A549 (cell line): ENCODE measurements around the gene TMPRSS2. TPM values are rescaled to one million over a fixed set of nuclear protein-coding genes. Genes with fewer than 3 reads are reported as not detected.

Experiments
- ATAC-seq, 2 experiments: fragments of 200-7000 bp in 1 of 2; fragments of >200 bp in 1 of 2; cut with Nextera tagmentation in 1 of 2; cut with Tn5 transposase in 1 of 2; 3 replicates each; pipeline versions ENCODE4 v1.8.0 to v1.9.1; 2018 to 2020; ENCODE audit warnings: mild to moderate bottlenecking in 1 of 2, moderate library complexity in 1 of 2
- CTCF ChIA-PET: fragments of 300-600 bp; sonication (Branson Sonifier 250); formaldehyde crosslinking; extraction: SDS; loops from one replicate; lab custom pipeline; 2021; ENCODE audit warnings: antibody characterized with exemption, inconsistent platforms; lab: Yijun Ruan, JAX
- POLR2A ChIA-PET: fragments of 350-600 bp; formaldehyde crosslinking; extraction: SDS; loops from one replicate; lab custom pipeline; 2021; ENCODE audit warnings: antibody characterized with exemption, inconsistent platforms; lab: Yijun Ruan, JAX
- DNase-seq, 2 experiments: peaks; one replicate each; pipeline versions ENCODE4 v3.0.0 to v3.0.0-alpha.2; 2011 to 2016; ENCODE audit warnings: low read depth in 1 of 2, low spot score in 1 of 2
- FAIRE-seq: peaks from 2 replicates; lab custom pipeline; 2011; peaks lifted over from hg19 to GRCh38; lab: Jason Lieb, UNC
- H3K27ac ChIP-seq, 2 experiments: fragments of >200 bp; sonication (Bioruptor Twin); formaldehyde crosslinking; 3 replicates each; pipeline ENCODE4 v1.5.1; 2016 to 2017
- H3K4me1 ChIP-seq: fragments of >200 bp; sonication (Bioruptor Twin); formaldehyde crosslinking; 3 replicates; pipeline ENCODE4 v1.6.1; 2016
- H3K4me2 ChIP-seq: fragments of >200 bp; sonication (Bioruptor Twin); formaldehyde crosslinking; 3 replicates; pipeline ENCODE4 v1.6.1; 2016
- H3K4me3 ChIP-seq: fragments of >200 bp; sonication (Bioruptor Twin); formaldehyde crosslinking; 3 replicates; pipeline ENCODE4 v1.5.1; 2016
- H3K9me3 ChIP-seq: fragments of >200 bp; sonication (Bioruptor Twin); formaldehyde crosslinking; 3 replicates; pipeline ENCODE4 v1.6.1; 2016
- CBX8 ChIP-seq: fragments of 200-600 bp; sonication (generic); IDR thresholded peaks from 2 replicates; pipeline ENCODE4 v1.6.1; 2016
- CEBPB ChIP-seq, 2 experiments: fragments of >200 bp in 1 of 2; sonication (Bioruptor Twin) in 1 of 2; formaldehyde crosslinking in 1 of 2; IDR thresholded peaks; 2 replicates each; pipeline ENCODE4 v1.6.1; 2012 to 2016
- EHF ChIP-seq: fragments of 250-450 bp; sonication (Bioruptor Pico); IDR thresholded peaks from 2 replicates; pipeline ENCODE4 v1.5.0; 2020; ENCODE audit warnings: mild to moderate bottlenecking
- EHMT2 ChIP-seq: fragments of 200-600 bp; sonication (generic); IDR thresholded peaks from 2 replicates; pipeline ENCODE4 v1.6.1; 2016; ENCODE audit warnings: antibody characterized with exemption, low read depth, mild to moderate bottlenecking, moderate library complexity
- ELK1 ChIP-seq: fragments of 150-350 bp; IDR thresholded peaks from 2 replicates; pipeline ENCODE4 v1.6.1; 2014; ENCODE audit warnings: low read depth, mild to moderate bottlenecking, low read length
- GATA3 ChIP-seq: IDR thresholded peaks from 2 replicates; pipeline ENCODE4 v1.6.1; 2012; ENCODE audit warnings: borderline replicate concordance
- HOXA7 ChIP-seq: fragments of 250-450 bp; sonication (Bioruptor Pico); IDR thresholded peaks from 2 replicates; pipeline ENCODE4 v1.5.0; 2020; ENCODE audit warnings: mild to moderate bottlenecking, moderate library complexity
- JUNB ChIP-seq: fragments of >200 bp; sonication (Bioruptor Twin); formaldehyde crosslinking; IDR thresholded peaks from 2 replicates; pipeline ENCODE4 v1.6.1; 2016
- KDM1A ChIP-seq: fragments of 200-600 bp; sonication (generic); IDR thresholded peaks from 2 replicates; pipeline ENCODE4 v1.6.1; 2016; ENCODE audit warnings: low read depth, mild to moderate bottlenecking
- KDM5A ChIP-seq: fragments of 200-600 bp; sonication (generic); IDR thresholded peaks from 2 replicates; pipeline ENCODE4 v1.6.1; 2016; ENCODE audit warnings: antibody characterized with exemption, mild to moderate bottlenecking
- RCOR1 ChIP-seq: fragments of 150-350 bp; IDR thresholded peaks from 2 replicates; pipeline ENCODE4 v1.6.1; 2014; ENCODE audit warnings: antibody characterized with exemption, low read length, low read depth
- SMC3 ChIP-seq: fragments of >200 bp; sonication (Bioruptor Twin); formaldehyde crosslinking; IDR thresholded peaks from 3 replicates; pipeline ENCODE4 v1.6.1; 2018; ENCODE audit warnings: inconsistent platforms
- SREBF2 ChIP-seq: fragments of 450-650 bp; IDR thresholded peaks from 2 replicates; pipeline ENCODE4 v1.6.1; 2014; ENCODE audit warnings: mild to moderate bottlenecking, moderate library complexity
- TFCP2L1 ChIP-seq: fragments of 250-450 bp; sonication (Bioruptor Pico); IDR thresholded peaks from 2 replicates; pipeline ENCODE4 v1.5.0; 2021; ENCODE audit warnings: mild to moderate bottlenecking
- ZC3H11A ChIP-seq: fragments of 450-650 bp; IDR thresholded peaks from 2 replicates; pipeline ENCODE4 v1.6.1; 2014; ENCODE audit warnings: antibody characterized with exemption, mild to moderate bottlenecking
- ZNF302 ChIP-seq: fragments of 250-450 bp; sonication (Bioruptor Pico); IDR thresholded peaks from 2 replicates; pipeline ENCODE4 v1.9.0; 2021; ENCODE audit warnings: inconsistent platforms, mild to moderate bottlenecking, moderate library complexity
- ZSCAN20 ChIP-seq: fragments of 250-450 bp; sonication (Bioruptor Pico); IDR thresholded peaks from 2 replicates; pipeline ENCODE4 v1.8.0; 2022; ENCODE audit warnings: mild to moderate bottlenecking, moderate library complexity
- WGBS: methylation state at CpG from one replicate; pipeline ENCODE4 v1.1.6; 2017; ENCODE audit errors: missing lambda C conversion rate; 5-methylcytosine and 5-hydroxymethylcytosine counted together
- polyA plus RNA-seq, 4 experiments: library from polyadenylated mRNA; depleted of rRNA in 3 of 4; stranded (reverse); fragments of >200 nt; fragmentation: RNase III in 1 of 4; extraction: RNeasy Plus Mini Kit Qiagen cat#74134 plus additional on column Dnase treatment in 1 of 4; gene quantifications; 2 replicates in 3 of 4; 3 replicates in 1 of 4; pipeline ENCODE4 v1.2.3, GENCODE V29; 2011 to 2017
- TF ChIP-seq, protein P1 (sequence below): fragments of 200-600 bp; sonication (generic); IDR thresholded peaks from 2 replicates; pipeline ENCODE4 v1.6.1; 2016; ENCODE audit warnings: antibody characterized with exemption, mild to moderate bottlenecking, moderate library complexity
- TF ChIP-seq, protein P2 (sequence below): fragments of 450-650 bp; IDR thresholded peaks from 2 replicates; pipeline ENCODE4 v1.6.1; 2014; ENCODE audit warnings: antibody characterized with exemption
- TF ChIP-seq, protein P3 (sequence below): IDR thresholded peaks from 2 replicates; pipeline ENCODE4 v1.6.1; 2012
- TF ChIP-seq, protein P4 (sequence below): fragments of >200 bp; sonication (Bioruptor Twin); formaldehyde crosslinking; IDR thresholded peaks from 2 replicates; pipeline ENCODE4 v1.6.1; 2016
- TF ChIP-seq, protein P5 (sequence below): fragments of 250-450 bp; sonication (Bioruptor Pico); IDR thresholded peaks from 2 replicates; pipeline ENCODE4 v1.5.0; 2021; ENCODE audit warnings: mild to moderate bottlenecking, moderate library complexity, borderline replicate concordance
- TF ChIP-seq, protein P6 (sequence below): IDR thresholded peaks from 2 replicates; pipeline ENCODE4 v1.6.1; 2012; ENCODE audit warnings: low read depth, borderline replicate concordance

The TMPRSS2 gene
- polyA plus RNA-seq, 2 of the 4 experiments (the other 2 are of a cell fraction): not detected

GRCh38 chr21:41438425-41439113 lies 69.4 kb downstream of the TMPRSS2 start:
- Histone ChIP-seq H3K4me2 (no peak overlapping the region), H3K27ac (no peak overlapping the region), H3K9me3 (no peaks in the 10 kb centered on the region), H3K4me3 (no peak overlapping the region), H3K4me1 (no peaks in the 10 kb centered on the region)
- ATAC-seq: no peak
- CTCF ChIA-PET: no interaction called here
- no peak for DNase-seq
- FAIRE-seq: no peak
- WGBS: 56% methylated on average over 13 of the region's 13 CpGs
- TF ChIP-seq, protein P1, sequence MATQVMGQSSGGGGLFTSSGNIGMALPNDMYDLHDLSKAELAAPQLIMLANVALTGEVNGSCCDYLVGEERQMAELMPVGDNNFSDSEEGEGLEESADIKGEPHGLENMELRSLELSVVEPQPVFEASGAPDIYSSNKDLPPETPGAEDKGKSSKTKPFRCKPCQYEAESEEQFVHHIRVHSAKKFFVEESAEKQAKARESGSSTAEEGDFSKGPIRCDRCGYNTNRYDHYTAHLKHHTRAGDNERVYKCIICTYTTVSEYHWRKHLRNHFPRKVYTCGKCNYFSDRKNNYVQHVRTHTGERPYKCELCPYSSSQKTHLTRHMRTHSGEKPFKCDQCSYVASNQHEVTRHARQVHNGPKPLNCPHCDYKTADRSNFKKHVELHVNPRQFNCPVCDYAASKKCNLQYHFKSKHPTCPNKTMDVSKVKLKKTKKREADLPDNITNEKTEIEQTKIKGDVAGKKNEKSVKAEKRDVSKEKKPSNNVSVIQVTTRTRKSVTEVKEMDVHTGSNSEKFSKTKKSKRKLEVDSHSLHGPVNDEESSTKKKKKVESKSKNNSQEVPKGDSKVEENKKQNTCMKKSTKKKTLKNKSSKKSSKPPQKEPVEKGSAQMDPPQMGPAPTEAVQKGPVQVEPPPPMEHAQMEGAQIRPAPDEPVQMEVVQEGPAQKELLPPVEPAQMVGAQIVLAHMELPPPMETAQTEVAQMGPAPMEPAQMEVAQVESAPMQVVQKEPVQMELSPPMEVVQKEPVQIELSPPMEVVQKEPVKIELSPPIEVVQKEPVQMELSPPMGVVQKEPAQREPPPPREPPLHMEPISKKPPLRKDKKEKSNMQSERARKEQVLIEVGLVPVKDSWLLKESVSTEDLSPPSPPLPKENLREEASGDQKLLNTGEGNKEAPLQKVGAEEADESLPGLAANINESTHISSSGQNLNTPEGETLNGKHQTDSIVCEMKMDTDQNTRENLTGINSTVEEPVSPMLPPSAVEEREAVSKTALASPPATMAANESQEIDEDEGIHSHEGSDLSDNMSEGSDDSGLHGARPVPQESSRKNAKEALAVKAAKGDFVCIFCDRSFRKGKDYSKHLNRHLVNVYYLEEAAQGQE: no peak
- TF ChIP-seq ZSCAN20 (no peak), ELK1 (no peak), KDM1A (no peak), SREBF2 (no peak), KDM5A (no peak), EHMT2 (no peak)
- POLR2A ChIA-PET: no interaction called here

GRCh38 chr21:41437729-41438128 lies 70.2 kb downstream of the TMPRSS2 start:
- TF ChIP-seq, protein P2, sequence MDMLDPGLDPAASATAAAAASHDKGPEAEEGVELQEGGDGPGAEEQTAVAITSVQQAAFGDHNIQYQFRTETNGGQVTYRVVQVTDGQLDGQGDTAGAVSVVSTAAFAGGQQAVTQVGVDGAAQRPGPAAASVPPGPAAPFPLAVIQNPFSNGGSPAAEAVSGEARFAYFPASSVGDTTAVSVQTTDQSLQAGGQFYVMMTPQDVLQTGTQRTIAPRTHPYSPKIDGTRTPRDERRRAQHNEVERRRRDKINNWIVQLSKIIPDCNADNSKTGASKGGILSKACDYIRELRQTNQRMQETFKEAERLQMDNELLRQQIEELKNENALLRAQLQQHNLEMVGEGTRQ: no peak
- no peak for TF ChIP-seq RCOR1
- TF ChIP-seq SMC3: no peak
- TF ChIP-seq TFCP2L1 (CRISPR knock-in tag): no peak
- TF ChIP-seq KDM5A: no peak
- TF ChIP-seq, protein P3, sequence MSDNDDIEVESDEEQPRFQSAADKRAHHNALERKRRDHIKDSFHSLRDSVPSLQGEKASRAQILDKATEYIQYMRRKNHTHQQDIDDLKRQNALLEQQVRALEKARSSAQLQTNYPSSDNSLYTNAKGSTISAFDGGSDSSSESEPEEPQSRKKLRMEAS: no peak
- TF ChIP-seq EHF (CRISPR knock-in tag): no peak
- no peak for TF ChIP-seq ZNF302 (CRISPR knock-in tag)
- TF ChIP-seq ZC3H11A: no peak
- TF ChIP-seq CBX8: no peak
- TF ChIP-seq GATA3: no peak
- no peak for TF ChIP-seq JUNB
- TF ChIP-seq, protein P4, sequence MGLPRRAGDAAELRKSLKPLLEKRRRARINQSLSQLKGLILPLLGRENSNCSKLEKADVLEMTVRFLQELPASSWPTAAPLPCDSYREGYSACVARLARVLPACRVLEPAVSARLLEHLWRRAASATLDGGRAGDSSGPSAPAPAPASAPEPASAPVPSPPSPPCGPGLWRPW: no peak
- TF ChIP-seq CEBPB (IDR thresholded peaks at IDR 0.05): no peak
- TF ChIP-seq, protein P5, sequence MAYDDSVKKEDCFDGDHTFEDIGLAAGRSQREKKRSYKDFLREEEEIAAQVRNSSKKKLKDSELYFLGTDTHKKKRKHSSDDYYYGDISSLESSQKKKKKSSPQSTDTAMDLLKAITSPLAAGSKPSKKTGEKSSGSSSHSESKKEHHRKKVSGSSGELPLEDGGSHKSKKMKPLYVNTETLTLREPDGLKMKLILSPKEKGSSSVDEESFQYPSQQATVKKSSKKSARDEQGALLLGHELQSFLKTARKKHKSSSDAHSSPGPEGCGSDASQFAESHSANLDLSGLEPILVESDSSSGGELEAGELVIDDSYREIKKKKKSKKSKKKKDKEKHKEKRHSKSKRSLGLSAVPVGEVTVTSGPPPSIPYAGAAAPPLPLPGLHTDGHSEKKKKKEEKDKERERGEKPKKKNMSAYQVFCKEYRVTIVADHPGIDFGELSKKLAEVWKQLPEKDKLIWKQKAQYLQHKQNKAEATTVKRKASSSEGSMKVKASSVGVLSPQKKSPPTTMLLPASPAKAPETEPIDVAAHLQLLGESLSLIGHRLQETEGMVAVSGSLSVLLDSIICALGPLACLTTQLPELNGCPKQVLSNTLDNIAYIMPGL (CRISPR knock-in tag): no peak
- TF ChIP-seq HOXA7 (CRISPR knock-in tag): no peak
- TF ChIP-seq, protein P6, sequence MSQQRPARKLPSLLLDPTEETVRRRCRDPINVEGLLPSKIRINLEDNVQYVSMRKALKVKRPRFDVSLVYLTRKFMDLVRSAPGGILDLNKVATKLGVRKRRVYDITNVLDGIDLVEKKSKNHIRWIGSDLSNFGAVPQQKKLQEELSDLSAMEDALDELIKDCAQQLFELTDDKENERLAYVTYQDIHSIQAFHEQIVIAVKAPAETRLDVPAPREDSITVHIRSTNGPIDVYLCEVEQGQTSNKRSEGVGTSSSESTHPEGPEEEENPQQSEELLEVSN: no peak
- no peak overlapping the region for H3K4me2 ChIP-seq
- no peak overlapping the region for H3K27ac ChIP-seq
- H3K4me1 ChIP-seq: no peaks in the 10 kb centered on the region
- ATAC-seq (no peak), FAIRE-seq (no peak), DNase-seq (no peak)
- ChIA-PET POLR2A (no interaction called here), CTCF (interaction anchor here (0.9 kb wide), 1 partner anchor 17 kb away, joined by 3 read pairs; no protein-coding TSS in a partner anchor)
- no peaks in the 10 kb centered on the region for H3K9me3 ChIP-seq
- WGBS: 22% methylated on average over 2 of the region's 2 CpGs
- H3K4me3 ChIP-seq: no peak overlapping the region
